DMS153 treated with DMSO at 0.1 percent for 48 hours (cell line): Measurements from ENCODE around the gene SOCS1.

Experiments used
- DNase-seq: peaks from one replicate; lab custom pipeline; 2025; ENCODE audit not compliant: unreplicated experiment; lab: John Stamatoyannopoulos, UW

SOCS1 gene

GRCh38 chr16:11289202-11289601 is 33.2 kb upstream of the SOCS1 start:
- DNase-seq = no peak

- DNase-seq = no peak
Measured at GRCh38 chr16:11285842-11286241, 29.8 kb upstream of the SOCS1 start.

GRCh38 chr16:11283820-11284248 is 27.8 kb upstream of the SOCS1 start:
- DNase-seq = no peak

- DNase-seq = no peak
Measured at GRCh38 chr16:11280616-11281522, 24.9 kb upstream of the SOCS1 start, which contains the start of gene PRM1. Gene PRM1, minus strand, starts transcription at chr16:11281330. Its CDS starts 92 bp downstream, at chr16:11281238.

GRCh38 chr16:11278681-11279628 is 23.0 kb upstream of the SOCS1 start:
- DNase-seq = no peak

GRCh38 chr16:11277607-11278337 is 21.8 kb upstream of the SOCS1 start:
- no peak for DNase-seq

GRCh38 chr16:11276896-11277593 is 21.0 kb upstream of the SOCS1 start:
- DNase-seq = no peak

GRCh38 chr16:11276143-11276895 is 20.3 kb upstream of the SOCS1 start, which contains the start of gene PRM2:
Gene PRM2, minus strand, starts transcription at chr16:11276480. Its CDS starts 110 bp downstream, at chr16:11276370.
- DNase-seq = no peak

GRCh38 chr16:11274964-11275363 is 19.0 kb upstream of the SOCS1 start:
- DNase-seq = no peak

- DNase-seq = no peak
Measured at GRCh38 chr16:11273721-11274324, 17.8 kb upstream of the SOCS1 start.

- DNase-seq = no peak
Measured at GRCh38 chr16:11272921-11273720, 17.1 kb upstream of the SOCS1 start, which contains the start of gene PRM3. Gene PRM3, minus strand, starts transcription at chr16:11273629. Its CDS starts 34 bp downstream, at chr16:11273595.

GRCh38 chr16:11272484-11272883 is 16.5 kb upstream of the SOCS1 start:
- DNase-seq = no peak

- DNase-seq = no peak
Measured at GRCh38 chr16:11271610-11272009, 15.6 kb upstream of the SOCS1 start.

- DNase-seq = no peak
Measured at GRCh38 chr16:11270602-11271162, 14.7 kb upstream of the SOCS1 start.

GRCh38 chr16:11268921-11269375 is 12.9 kb upstream of the SOCS1 start, which contains the start of gene TNP2:
Gene TNP2, minus strand, starts transcription at chr16:11269325. Its CDS starts 63 bp downstream, at chr16:11269262.
- no peak for DNase-seq

- DNase-seq = no peak
Measured at GRCh38 chr16:11265124-11265523, 9.1 kb upstream of the SOCS1 start.

GRCh38 chr16:11264155-11264832 is 8.3 kb upstream of the SOCS1 start:
- DNase-seq = no peak
